NAMALWA (cell line): ENCODE results near the gene CIBAR2.
"Not testable (repeated sequence)": the region's sequence is repeated elsewhere in the genome, so short reads cannot be mapped to it uniquely, and the experiment has no call there.

Experiments
- DNase-seq: peaks from one replicate; pipeline ENCODE4 v3.0.0-alpha.2; 2015; ENCODE audit warnings: low spot score

The CIBAR2 gene

DNA sequence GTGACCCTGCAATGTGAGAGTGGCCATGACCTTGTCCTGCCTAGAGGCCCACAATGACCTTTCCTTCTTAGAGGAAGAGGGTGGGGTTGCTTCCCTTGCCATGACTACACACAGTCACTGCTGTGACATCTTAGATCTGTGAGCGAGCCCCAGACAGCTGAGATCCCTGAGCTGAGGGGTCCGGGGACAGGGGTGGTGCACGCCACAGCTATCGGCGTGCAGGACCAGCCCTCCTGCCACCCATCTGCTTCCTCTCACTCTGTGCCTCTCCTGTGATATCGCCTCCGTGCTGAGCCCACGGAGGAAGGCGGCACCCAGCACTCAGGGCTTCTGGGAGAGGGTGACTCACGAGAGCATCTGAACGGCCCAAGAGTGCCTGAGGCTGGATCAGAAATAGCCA, 49.4 kb downstream of the CIBAR2 start:
- DNase-seq, result no peak

DNA sequence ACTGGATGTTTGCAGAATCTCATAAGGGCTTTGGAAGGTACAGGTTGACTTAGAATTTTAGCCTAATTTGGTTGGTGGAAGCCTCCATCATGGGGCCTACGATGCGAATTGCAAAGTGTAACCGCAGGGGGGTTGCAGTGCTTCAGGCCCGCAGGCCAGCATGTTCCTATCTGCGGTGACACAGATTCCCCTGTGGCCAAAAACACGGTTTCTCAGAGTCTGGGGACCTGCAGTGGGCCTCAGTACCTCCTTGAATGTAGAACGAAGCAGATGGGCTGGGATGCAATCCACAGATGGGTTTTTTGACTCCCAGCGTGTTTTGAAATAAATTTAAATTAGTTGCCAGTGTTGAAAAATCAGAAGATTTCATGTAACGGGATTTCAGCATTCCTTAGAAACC, 49.9 kb downstream of the CIBAR2 start:
- DNase-seq, result no peak

DNA sequence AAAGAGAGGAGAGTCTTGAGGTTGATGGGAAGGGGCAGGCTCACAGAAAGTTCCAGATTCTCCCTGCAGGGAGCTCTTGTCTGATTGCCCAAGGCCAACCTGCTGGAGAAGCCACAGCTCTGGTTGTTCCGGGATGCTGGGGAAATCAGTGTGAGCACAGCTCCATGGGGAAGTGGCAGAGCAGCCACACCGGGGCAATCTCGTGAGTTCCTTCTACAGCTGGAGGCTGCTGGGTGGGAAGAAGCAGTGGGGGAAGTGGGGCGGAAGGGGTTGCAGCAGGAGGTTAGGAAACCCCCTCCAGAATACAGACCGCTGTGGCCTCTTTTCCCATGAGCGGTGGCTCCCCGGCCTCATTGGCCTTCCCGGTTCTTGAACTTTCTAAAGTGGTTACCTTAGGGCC, 50.7 kb downstream of the CIBAR2 start:
- no peak for DNase-seq

DNA sequence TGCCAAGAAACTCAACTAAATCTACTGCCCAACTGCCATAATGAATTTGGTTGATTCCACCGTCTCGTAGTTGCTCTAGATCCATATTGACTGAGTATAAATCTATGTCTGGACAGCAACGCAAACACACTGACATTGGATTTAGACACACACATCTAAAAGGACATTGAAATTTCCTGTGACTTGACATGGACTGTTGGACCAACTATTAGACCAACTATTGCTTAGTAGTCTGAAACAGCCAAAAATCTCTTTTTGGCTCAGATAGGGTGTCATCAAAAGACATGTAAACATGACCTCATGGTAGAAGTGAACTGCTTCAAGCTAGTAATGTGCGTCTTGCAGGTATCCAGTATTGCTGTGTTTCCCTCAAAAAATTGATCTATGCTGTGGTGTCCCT, 53.4 kb downstream of the CIBAR2 start:
- no peak for DNase-seq

DNA sequence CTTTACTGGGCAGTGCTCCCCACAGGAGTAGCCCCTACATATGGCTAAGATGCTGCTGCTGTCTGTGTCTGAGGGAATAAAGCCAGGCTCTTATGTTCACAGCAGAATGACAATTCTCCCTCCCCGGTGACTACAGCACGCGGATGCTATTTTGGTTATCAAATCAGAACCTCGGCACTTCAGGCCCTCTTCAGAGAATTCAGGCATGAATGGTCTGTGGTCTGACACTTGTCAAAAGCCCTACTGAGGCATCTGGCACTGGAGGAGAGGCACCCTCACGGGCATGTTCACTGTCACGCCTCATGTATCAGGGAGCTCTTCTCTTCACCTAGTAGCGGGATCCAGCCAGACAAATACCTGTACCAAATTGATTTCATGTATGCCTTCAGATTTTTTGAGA, 54.3 kb downstream of the CIBAR2 start:
- peak; percentile 71 for DNase-seq

DNA sequence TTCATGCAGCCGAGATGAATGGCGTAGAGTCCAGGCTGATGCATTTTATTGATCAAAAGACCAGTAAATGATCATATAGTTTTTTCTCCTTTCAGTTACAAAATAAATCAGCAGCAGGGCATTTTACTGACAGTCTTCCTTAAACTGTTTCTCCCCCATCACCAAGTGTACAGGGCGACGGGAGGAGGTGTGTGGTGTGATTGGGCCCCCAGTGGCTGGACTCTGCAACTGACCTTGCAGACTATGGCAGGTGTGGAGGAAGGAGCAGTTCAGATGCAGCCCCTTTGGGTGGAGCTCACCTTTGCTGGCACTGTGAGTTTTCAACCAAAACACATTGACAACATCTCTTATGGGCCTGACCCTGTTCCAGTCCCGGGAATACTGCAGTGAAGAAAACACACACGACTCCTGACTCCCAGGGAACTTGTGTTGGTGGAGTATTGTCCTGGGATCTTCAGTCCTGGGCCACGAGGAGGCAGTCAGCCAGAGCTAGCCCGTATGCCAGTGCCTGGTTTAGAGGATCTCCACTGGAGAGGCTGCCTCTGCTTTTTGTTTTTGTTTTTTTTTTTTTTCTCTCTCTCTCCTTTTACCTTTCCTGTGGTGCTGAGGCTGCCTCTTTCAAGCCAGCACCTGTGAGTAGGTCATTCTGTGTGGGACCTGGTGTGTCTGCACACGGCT, 54.9 kb downstream of the CIBAR2 start:
- peak; percentile 32 for DNase-seq

DNA sequence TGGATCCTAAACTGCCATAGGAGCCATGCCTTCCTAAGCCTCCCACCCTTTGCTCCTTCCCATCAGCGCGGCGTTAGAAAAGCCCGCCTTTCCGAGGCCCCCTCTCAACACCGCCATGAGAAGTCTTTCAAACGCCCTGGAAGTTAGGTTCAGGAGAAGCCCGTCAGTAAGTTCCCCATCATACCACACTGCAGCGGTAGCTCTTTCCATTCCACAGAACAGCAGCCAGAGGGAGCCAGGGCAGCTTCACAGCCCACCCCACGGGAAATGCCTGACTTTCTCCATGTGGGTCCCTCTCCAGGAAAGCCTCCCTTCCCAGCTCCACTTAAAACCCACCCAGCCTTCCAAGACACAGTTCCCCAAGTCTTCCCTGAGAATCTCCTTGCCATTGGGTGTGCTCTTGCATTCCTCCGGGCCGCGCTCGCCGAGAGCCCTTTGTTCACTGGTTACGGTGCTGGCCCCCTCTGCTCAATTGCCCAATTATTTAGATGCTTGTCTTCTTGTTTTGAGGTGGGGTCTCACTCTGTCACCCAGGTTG, 56.0 kb downstream of the CIBAR2 start:
- DNase-seq, result no peak

DNA sequence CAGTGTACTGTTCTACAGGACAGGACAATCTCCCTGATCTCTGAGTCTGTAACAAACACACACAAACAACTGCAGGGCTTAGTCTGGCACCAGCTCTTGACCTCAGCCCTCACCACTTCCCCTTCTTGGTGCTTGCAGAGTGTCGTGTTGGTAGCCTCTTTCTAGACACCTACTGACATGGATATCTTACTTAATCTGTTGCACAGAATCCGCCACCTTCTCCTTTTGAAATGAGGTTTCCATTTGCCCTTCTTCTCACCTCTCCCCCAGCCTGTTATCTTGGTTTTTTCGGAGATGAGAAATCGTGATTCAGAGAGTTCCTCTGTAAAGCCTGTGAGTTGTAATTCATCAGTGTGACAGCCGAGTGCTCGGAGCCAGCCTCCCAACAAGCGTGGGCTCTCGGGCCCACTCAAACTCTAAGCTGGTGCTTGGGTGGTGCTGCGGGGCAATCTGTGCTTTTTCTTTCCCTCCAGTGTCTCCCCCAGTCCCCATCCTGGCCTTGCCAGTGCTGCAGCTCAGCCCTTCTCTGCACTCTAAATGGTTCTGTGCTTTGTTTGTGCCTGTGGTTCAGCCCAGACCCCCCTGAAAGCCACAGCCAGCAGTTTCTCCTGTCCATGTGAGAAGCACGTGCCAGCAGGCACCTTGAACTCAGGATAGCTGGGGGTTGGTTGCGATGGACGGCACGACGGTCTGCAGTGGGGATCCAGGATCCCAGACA, 56.6 kb downstream of the CIBAR2 start:
- DNase-seq, result peak; percentile 79

DNA sequence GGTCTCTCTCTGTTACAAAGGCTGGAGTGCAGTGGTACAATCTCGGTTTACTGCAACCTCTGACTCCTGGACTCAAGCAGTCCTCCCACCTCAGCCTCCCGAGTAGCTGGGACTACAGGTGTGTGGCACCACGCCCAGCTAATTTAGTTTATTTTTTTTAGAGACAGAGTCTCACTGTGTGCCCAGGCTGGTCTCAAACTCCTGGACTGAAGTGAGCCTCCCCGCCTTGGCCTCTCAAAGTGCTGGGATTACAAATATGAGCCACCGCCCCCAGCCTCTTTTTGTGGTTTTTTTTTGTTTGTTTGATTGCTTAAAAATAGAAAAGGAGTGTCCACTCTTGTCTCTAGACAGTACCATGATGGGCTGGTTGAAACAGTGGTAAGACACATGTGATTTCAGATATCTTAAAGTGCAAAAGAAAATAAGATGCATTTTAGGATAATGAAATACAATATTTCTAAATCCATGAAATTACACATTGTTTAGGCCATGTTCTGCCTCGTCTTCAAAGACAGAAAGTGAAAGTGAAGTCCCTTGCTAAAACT, 57.3 kb downstream of the CIBAR2 start:
- DNase-seq, result no peak

DNA sequence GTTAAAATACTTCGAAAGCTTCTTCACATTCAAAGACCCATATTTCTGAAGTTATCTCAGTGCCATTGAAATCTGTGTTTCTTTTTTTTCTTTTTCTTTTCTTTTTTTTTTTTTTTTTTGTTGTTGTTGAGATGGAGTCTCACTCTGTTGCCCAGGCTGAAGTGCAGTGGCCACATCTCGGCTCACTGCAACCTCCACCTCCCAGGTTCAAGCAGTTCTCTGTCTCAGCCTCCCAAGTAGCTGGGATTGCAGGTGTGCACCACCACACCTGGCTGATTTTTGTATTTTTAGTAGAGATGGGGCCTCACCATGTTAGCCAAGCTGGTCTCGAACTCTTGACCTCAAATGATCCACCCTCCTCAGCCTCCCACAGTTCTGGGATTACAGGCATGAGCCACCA, 58.0 kb downstream of the CIBAR2 start:
- not testable (repeated sequence) for DNase-seq

DNA sequence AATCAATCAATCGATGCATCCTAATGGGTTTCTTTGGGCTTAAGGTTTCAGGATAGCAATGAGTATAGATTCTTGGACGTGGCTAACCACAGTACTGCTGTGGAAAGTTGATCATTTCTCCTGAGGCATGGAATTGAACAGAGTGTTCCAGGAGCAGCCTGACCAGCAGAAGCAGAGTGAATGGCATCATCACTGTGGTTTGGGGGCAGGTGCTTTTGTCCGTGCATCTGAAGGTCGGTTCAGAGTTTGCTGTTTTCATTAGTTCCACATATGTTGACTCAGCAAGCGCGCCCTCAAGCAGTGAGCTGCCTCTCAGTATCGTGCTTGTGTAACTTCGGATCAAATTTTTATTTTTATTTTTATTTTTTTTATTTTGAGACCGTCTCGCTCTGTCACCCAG, 59.7 kb downstream of the CIBAR2 start:
- DNase-seq, result no peak

DNA sequence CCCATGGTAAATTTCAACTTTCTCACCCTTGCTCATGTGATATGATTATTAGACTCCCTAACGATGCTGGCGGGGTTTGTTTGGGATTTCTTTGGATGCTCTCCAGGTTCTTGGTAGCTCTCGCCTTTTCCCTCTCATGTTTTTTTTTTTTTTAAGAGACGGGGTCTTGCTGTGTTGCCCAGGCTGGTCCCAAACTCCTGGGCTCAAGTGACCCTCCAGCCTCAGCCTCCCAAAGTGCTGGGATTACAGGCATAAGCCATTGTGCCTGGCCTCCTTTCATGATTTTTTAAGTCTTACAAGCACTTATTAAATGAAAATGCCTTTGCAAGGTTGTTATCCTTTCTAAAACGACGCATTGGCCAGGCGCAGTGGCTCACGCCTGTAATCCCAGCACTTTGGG, 60.6 kb downstream of the CIBAR2 start:
- DNase-seq, result no peak

DNA sequence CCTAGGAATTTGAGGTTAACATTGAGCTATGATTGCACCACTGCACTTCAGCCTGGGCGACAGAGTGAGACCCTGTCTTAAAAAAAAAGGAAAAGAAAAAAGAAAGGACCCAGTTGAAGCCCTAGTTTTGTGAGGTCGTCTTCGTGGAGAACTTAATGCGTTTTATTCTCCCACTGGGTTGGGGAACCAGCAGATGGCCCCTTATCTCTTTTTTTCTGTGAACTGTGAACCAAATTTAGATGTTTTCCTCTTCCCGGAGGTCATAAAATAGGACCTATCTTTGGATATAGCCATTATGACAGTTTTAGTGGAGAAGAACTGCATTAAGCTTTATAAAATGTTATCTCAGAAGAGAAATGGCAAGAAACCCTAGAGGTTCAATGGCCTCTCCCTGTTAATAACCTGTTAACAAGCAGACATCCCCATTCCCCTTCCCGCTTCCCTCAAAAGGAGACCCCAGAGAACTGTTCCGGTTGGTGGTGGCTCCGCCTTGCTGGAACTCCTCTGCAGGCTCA, 61.1 kb downstream of the CIBAR2 start:
- no peak for DNase-seq

DNA sequence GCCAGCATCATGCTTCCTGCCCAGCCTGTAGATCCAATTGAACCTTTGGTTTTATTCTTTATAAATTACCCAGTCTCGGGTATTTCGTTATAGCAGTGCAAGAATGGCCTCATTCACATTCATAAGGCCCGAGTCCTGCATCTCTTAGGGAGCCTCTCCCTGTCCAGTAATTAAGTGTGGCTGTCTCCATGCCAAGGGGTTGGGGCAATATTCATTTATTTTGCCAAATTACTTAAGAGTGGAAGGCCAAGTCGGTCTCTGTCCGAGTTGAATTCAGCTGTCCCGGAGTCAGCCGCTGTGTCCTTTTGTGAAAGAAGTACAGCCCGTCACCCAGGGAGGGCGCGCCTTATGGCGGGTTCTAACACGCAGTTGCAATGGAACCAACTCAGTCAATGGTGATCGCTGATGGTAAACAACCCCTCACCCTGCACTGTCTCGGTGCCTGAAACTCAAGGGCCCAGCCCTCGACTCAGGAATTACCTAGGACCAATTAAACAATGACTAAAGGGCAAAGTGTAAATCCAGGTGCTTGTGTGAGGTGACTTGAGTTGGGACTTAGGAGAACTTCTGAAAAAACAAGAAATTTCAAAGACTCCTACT, 62.5 kb downstream of the CIBAR2 start:
- no peak for DNase-seq

DNA sequence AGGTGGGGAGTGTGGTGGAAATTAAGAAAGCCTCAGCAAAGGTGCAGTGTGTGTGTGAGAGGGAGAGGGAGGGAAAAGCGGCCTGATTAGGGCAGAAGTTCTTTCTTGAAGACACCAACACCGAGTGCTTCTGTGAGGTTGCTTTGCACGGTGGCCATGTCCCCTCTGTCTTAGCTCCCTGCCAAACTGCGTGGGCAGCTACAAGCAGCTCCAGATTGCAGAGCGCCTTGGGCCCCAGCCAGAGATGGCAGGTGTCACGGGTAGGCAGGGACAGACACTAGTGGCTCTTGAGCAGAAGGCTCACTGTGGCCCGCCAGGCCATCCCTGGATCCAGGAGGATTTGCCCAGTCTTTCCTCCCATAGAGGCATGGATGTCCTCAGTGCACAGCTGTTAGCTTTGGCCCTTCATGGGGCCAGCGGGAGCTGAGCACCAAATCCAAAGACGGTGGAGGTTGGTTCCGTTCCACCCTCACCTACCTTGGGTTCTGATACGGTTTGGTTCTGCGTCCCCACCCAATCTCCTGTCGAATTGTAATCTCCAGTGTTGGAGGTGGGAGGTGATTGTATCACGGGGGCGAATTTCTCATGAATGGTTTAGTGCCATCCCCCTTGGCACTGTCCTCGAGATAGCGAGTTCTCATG, 63.2 kb downstream of the CIBAR2 start:
- DNase-seq, result no peak
